Subcutaneous abdominal adipose tissue (tissue), 5 donors: ENCODE results near the gene RFNG.

Experiments
- H3K27ac ChIP-seq: one replicate; pipeline ENCODE4 v1.7.0; 2013; ENCODE audit warnings: low read depth, mild to moderate bottlenecking, inconsistent platforms, low read length, moderate library complexity
- H3K27me3 ChIP-seq, 5 donors: one replicate each; pipeline ENCODE4 v1.7.0; 2013; ENCODE audit warnings: low read length in 5 of 5, inconsistent platforms in 1 of 5; ENCODE audit not compliant: control insufficient read depth in 5 of 5, insufficient read depth in 4 of 5
- H3K36me3 ChIP-seq, 5 donors: one replicate each; pipeline ENCODE4 v1.7.0; 2013; ENCODE audit warnings: low read length in 5 of 5; ENCODE audit not compliant: control insufficient read depth in 5 of 5, insufficient read depth in 5 of 5
- H3K4me1 ChIP-seq, 5 donors: one replicate each; pipeline ENCODE4 v1.7.0; 2013; ENCODE audit warnings: low read length in 5 of 5, mild to moderate bottlenecking in 3 of 5, moderate library complexity in 1 of 5; ENCODE audit not compliant: control insufficient read depth in 5 of 5, insufficient read depth in 5 of 5
- H3K4me3 ChIP-seq, 5 donors: one replicate each; pipeline ENCODE4 v1.7.0; 2013; ENCODE audit warnings: low read length in 5 of 5, low read depth in 1 of 5
- H3K9ac ChIP-seq, 5 donors: one replicate each; pipeline ENCODE4 v1.7.0; 2013; ENCODE audit warnings: low read length in 5 of 5, mild to moderate bottlenecking in 4 of 5, moderate library complexity in 3 of 5
- H3K9me3 ChIP-seq, 5 donors: one replicate each; pipeline ENCODE4 v1.7.0; 2013; ENCODE audit warnings: low read length in 5 of 5; ENCODE audit not compliant: control insufficient read depth in 5 of 5
- donor health status: healthy.
- donor health status: healthy.
- donor health status: healthy.
- donor health status: healthy.
- donor health status: healthy.

RFNG gene

DNA sequence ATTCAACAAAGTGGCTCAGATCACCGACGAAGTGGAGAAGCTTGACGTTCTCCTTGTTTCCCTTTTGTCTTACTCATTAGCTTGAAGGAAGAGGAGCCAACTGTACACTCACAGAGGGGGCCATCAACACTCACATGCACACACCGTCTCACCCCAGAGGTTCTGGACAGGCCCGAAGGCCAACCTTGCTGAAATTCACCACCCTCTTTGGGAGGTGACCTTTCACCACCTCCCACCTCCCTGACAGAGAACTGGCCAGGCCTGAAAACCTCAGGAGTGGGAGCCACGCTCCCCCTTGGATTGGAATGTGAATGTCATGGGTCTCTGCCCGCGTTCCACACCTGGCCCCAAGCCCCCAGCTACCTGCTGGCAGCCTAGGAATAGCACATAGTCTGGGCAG lies 16.1 kb downstream of the RFNG start:
- H3K27ac ChIP-seq, result no peak overlapping the region

GRCh38 chr17:82034371-82035011 lies 17.1 kb downstream of the RFNG start:
- H3K4me3 ChIP-seq, result no peak overlapping the region
- H3K9me3 ChIP-seq, result no peaks in the 10 kb centered on the region
- no peak overlapping the region for H3K9ac ChIP-seq
- peaks cover 0 to 7% (median 0%) of the 10 kb centered on the region in 5 donors for H3K27me3 ChIP-seq
- H3K27ac ChIP-seq, result no peak overlapping the region
- H3K36me3 ChIP-seq, result peaks cover 0 to 3% (median 0%) of the 10 kb centered on the region in 5 donors
- H3K4me1 ChIP-seq, result peaks cover 4 to 55% (median 47%) of the 10 kb centered on the region in 5 donors

More for the DNA sequence above, 16.1 kb downstream of the RFNG start:
- Histone ChIP-seq H3K9ac (peak overlapping the region in 1 of 5 donors; percentile 41), H3K9me3 (no peaks in the 10 kb centered on the region), H3K27me3 (peaks cover 0 to 7% (median 0%) of the 10 kb centered on the region in 5 donors), H3K4me1 (peaks cover 4 to 46% (median 41%) of the 10 kb centered on the region in 5 donors), H3K4me3 (no peak overlapping the region), H3K36me3 (peaks cover 0 to 3% (median 0%) of the 10 kb centered on the region in 5 donors)

GRCh38 chr17:82033359-82034085 lies 18.1 kb downstream of the RFNG start:
- no peaks in the 10 kb centered on the region for H3K9me3 ChIP-seq
- H3K27ac ChIP-seq, result no peak overlapping the region

DNA sequence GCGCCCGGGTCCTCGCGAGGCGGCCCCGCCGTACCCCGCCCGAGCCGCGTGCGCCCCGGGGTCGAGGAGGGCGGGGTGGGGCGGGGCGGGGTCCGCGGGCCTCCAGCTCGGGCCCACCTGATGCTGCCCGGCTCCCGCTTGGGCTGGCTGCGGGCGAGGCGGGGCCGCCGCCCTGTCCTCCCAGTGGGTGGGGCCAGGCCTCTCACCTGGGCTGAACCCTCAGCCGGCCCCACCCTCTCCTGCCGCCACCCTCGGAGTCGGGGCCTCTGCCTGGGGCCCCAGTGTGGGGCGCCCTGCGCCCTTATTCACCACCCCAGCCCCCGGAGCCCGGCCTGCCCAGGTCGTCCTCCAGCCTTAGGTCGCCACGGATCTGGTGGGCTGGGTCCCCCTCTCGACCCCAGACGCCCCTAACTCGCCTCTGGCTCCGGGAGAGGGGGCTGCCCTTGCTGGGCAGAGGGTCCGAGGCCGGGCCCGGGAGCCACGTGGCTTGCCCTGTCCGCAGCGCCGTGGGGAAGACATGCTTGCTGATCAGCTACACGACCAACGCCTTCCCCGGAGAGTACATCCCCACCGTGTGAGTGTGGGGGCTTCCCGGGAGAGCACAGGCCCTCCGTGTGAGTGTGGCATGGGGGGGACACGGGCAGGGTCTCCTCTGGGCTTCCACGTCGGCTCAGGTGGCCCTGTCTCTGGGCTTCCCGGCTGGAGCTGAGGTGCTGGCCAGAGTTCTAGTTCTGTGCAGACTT lies 19.6 kb downstream of the RFNG start:
- no peaks in the 10 kb centered on the region for H3K9me3 ChIP-seq
- H3K27ac ChIP-seq, result no peak overlapping the region

More at GRCh38 chr17:82033359-82034085, 18.1 kb downstream of the RFNG start:
- Histone ChIP-seq H3K4me1 (peaks cover 4 to 52% (median 47%) of the 10 kb centered on the region in 5 donors), H3K27me3 (peaks cover 0 to 7% (median 0%) of the 10 kb centered on the region in 5 donors), H3K36me3 (peaks cover 0 to 3% (median under 1%) of the 10 kb centered on the region in 5 donors), H3K9ac (no peak overlapping the region), H3K4me3 (no peak overlapping the region)

DNA sequence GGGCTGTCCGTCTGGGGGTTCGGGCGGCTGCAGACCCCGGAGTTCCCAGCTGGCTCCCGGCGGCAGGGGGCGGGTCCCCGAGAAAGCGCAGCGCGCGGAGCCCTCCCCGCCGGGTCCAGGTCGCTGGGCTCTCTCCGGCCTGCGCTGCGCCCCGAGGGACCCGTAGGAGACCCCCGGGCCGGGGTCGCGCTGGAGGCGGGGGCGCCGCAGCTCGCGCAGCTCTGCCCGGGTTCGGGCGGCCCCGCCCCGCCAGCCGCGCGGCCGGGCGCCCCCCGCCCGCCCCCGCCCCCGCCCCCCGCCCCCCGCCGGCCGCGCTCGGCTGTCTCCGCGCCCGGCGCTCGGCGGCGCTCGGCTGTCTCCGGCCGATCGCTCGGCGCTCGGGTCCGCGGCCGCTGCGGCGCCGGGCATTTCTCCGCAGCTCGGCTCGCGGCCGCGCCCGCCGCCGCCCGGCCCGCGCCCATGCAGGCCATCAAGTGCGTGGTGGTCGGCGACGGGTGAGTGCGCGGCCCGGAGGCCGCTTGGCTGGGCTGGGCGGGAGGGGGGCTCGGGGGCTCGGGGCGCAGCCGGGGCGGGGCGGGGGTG lies 20.2 kb downstream of the RFNG start, which contains the start of gene RAC3:
Gene RAC3 (plus strand): TSS at position 376 of the 582 bp plus-strand sequence. CDS start 84 bp downstream, at position 460.
- Histone ChIP-seq H3K27ac (no peak within 1 kb of the TSS), H3K9me3 (no peaks in the 10 kb centered on the region), H3K4me1 (peaks cover 0 to 41% (median 33%) of the 10 kb centered on the region in 5 donors), H3K27me3 (peaks cover 0 to 7% (median 0%) of the 10 kb centered on the region in 5 donors), H3K4me3 (peak within 1 kb of the TSS in 4 of 5 donors; percentile 55 to 70 (median 63)), H3K9ac (peak within 1 kb of the TSS in 2 of 5 donors; percentile 46 to 56), H3K36me3 (peaks cover 0 to 7% (median 3%) of the 10 kb centered on the region in 5 donors)

More for the DNA sequence above, 19.6 kb downstream of the RFNG start:
- Histone ChIP-seq H3K9ac (peak overlapping the region in 1 of 5 donors; percentile 52), H3K4me1 (peaks cover 2 to 48% (median 39%) of the 10 kb centered on the region in 5 donors), H3K4me3 (peak overlapping the region in 2 of 5 donors; percentile 40 to 51), H3K27me3 (peaks cover 0 to 7% (median 0%) of the 10 kb centered on the region in 5 donors), H3K36me3 (peaks cover 0 to 4% (median 2%) of the 10 kb centered on the region in 5 donors)

- H3K27ac ChIP-seq, result no peak overlapping the region
- peak overlapping the region in 2 of 5 donors; percentile 46 to 56 for H3K9ac ChIP-seq
- H3K36me3 ChIP-seq, result peaks cover 0 to 7% (median 3%) of the 10 kb centered on the region in 5 donors
These were observed 20.9 kb downstream of the RFNG start for GRCh38 chr17:82030470-82031302.

GRCh38 chr17:82029990-82030469 lies 21.6 kb downstream of the RFNG start:
- no peak overlapping the region for H3K9ac ChIP-seq
- H3K27ac ChIP-seq, result no peak overlapping the region
- peak overlapping the region in 3 of 5 donors; percentile 59 to 70 (median 67) for H3K4me3 ChIP-seq
- no peaks in the 10 kb centered on the region for H3K9me3 ChIP-seq
- peaks cover 0 to 7% (median 0%) of the 10 kb centered on the region in 5 donors for H3K36me3 ChIP-seq
- peaks cover 0 to 7% (median 0%) of the 10 kb centered on the region in 5 donors for H3K27me3 ChIP-seq
- peaks cover 0 to 31% (median 24%) of the 10 kb centered on the region in 5 donors for H3K4me1 ChIP-seq

More at GRCh38 chr17:82030470-82031302, 20.9 kb downstream of the RFNG start:
- Histone ChIP-seq H3K4me1 (peaks cover 0 to 34% (median 26%) of the 10 kb centered on the region in 5 donors), H3K27me3 (peaks cover 0 to 7% (median 0%) of the 10 kb centered on the region in 5 donors), H3K4me3 (peak overlapping the region in 4 of 5 donors; percentile 55 to 70 (median 63)), H3K9me3 (no peaks in the 10 kb centered on the region)

DNA sequence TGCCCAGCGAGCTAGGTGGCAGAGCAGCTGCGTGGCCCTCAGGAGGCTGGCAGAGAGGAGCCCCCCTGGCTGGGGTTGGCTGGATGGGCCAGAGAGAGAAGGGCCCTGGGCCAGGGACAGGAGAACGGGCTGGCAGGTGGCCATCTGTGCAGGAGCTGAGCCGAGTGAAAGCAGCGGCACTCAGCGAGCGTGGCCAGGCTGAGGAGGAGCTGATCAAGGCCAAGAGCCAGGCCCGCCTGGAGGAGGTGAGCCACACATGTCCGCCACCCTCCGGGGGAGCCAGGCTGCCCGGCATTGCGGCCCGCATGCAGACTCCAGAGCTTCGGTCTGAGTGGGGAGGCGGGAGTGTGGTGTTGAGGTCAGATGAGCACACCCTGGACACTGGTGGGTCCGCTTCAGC lies 22.2 kb downstream of the RFNG start:
- Histone ChIP-seq H3K9ac (no peak overlapping the region), H3K27me3 (peaks cover 0 to 7% (median 0%) of the 10 kb centered on the region in 5 donors), H3K4me3 (no peak overlapping the region), H3K27ac (no peak overlapping the region), H3K36me3 (peaks cover 0 to 7% (median 0%) of the 10 kb centered on the region in 5 donors), H3K4me1 (peaks cover 0 to 31% (median 25%) of the 10 kb centered on the region in 5 donors), H3K9me3 (no peaks in the 10 kb centered on the region)
